Measurements from ENCODE around the gene TRAPPC10.

Gene TRAPPC10

DNA sequence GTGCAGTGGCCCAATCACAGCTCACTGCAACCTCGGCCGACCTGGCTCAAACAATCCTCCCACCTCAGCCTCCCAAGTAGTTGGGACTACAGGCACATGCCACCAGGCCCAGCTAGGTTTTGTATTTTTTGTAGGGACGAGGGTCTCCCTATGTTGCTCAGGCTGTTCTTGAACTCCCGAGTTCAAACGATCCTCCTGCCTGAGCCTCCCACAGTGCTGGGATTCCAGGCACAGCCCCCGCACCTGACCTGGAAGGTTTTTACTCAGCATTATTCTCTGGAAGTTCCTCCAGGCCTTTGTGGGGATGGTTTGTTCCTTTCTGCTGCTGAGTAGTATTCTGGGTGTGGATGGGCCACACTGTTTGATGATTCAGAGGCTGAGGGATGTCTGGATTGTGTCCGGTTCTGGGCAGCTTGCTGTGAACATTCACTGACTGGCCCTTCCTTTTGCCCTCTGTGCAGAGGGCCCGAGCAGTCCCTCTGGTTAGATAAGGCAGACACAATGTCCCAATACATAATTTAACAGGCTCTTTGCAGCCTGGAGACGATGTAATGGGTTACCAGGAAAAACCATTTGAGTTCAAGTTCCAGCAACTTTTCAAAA is 6.0 kb upstream of the TRAPPC10 start:
- no peak for DNase-seq

DNA sequence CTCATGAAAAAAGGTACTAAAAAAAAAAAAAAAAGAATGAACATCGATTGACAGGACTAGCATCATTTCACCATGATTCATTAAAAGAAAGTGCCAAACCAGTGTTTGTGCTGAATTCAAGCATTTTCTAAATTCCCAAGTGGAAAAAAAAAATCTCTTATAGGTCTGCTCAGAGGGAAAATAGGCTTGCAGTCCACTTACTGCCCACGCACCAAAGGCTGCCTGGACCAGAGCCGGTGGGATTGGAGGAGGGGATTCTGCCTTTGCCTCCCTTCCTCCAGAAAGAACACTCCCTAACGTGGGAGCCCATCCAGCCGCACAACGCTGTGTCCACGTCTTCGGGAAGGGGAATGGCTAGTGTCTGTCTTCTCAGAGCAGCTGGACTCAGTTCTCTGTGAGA is 5.5 kb upstream of the TRAPPC10 start:
- no peak for DNase-seq

DNA sequence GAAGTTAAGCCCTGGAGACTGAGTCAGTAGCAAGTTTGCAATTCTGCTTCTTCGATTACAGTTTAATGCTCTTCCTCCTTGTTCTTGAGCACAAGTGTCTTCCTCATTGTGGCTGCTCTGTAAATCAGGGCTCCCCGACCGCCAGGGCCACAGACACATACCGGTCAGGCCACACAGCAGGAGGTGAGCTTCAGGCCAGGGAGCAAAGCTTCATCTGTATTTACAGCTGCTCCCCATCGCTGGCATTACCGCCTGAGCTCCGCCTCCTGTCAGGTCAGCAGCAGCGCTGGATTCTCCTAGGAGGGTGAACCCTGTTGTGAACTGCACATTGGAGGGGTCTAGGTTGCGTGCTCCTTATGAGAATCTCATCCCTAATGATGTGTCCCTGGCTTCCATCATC is 1.7 kb upstream of the TRAPPC10 start:
- DNase-seq = no peak

DNA sequence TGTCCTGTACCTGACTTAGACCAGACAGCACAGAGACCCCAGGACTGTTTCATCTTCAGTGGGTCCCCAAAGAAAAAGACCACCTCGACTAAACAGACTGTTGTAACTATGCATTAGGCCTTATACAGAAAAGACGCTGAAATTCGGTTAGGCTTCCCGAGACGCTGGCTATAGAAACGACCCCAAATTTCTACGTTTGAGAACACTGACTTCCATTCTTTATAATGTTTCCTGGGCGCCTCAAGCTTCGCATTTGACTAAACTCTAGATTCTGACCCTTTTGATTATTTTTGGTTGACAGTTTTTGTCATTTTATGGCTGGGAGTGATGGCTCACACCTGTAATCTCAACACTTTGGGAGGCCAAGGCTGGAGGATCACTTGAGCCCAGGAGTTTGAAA is 986 bp upstream of the TRAPPC10 start:
- no peak for DNase-seq

DNA sequence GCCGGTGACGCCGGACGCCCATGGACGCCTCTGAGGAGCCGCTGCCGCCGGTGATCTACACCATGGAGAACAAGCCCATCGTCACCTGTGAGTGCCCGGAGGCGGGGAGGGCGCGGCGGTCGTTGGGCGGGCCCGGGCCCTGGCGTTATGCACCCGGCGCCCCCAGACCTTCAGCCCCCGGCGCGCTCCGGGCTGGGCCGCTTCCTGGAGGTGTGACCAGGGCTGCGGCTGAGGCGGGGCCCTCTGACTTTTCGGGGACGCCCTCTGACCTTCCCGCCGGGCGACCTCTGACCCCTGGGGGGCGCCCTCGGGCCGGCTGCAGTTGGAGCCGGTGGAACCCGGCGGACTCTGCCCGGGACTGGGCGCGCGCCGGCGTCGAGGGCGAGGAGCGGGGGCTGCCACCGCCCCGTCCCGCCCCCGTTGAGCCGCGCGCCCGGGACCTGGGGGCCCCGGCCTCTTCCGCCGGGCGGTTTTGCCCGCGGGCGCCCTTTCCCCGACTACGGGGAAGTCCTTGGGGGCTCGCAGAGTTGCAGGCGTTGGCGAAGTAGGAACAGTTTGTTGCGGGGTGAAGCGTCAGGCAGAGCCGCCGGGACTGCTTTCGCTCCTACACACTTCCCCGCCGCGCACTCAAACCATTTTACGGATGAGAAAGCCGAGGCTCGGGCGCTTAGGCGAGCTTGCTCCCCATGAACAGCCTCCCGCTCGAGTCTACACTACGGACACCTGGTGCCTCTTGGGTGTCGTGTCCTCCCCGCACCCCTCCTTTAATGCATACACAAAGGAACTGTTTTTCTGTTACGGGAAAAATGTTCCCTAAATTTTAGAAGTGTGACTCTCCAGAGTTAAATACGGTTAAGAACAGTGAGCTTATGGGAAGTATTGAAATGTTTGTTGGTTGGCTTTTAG is 618 bp downstream of the TRAPPC10 start:
- peak; percentile 42 to 76 (median 75) for DNase-seq

DNA sequence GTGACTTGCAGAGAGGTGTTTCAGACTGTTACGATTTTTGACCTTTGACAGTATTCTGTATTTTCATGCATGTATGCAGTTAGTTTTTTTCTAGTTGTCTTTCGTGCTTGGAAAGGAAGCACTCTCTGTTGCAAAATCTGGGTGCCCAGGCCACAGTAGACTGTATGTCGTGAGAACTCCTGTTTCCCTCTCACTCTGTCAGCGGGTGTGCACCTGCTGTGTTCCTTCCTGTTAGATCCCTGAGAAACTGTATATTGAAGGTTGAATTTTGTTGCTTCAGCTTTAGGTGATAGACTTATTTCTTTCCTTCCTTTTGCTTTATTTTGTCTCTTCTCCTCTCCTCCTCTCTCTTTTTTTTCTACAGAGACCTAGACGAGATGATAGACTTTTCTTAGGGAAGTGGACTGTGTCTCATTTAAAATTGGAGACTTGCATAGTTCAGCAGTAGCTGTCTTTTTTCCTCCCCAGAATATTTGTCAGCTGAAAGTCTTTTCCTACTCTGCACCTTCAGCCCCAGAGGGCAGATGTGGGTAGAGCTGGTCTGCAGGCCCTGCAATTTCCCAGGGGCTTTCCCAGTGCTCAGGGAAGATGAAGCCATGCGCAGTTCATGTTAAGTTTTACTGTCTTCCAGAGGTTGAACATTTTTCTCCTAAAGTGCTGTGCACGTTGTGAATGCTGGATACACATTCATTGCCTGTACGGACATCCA is 1.4 kb downstream of the TRAPPC10 start:
- DNase-seq = peak in 1 of 3 experiments; percentile 45

DNA sequence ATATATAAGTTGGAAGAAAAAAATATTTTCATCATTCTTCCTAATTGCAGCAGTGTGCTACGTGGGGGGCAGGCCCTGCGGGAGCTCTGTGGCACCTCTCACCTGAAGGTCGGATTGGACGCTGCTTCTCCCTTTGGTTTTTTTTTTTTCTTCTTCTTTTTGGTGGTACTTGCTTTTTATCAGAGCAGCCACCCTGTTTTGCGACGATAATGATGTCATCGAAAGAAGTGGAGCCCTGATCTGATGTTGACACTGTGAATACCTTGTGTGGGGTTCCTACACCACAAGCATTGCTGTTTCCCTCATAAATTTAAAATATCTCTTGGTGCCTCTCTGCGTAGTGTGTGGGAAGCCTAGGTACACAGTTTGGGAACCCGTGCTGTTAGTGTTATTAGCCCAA is 5.5 kb downstream of the TRAPPC10 start:
- DNase-seq = no peak

DNA sequence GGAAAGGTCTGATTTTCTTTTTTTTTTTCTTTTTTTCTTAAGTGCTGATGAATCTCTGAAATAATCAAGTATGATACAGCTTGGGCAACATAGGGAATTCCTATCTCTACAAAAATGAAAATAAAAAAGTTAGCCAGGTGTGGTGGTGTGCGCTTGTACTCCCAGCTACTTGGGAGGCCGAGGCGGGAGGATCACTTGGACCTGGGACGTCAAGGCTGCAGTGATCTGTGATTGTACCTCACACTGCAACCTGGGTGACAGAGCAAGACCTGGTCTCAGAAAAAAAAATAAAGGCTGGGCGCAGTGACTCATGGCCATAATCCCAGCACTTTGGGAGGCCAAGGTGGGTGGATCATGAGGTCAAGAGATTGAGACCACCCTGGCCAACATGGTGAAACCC is 6.0 kb downstream of the TRAPPC10 start:
- no peak for DNase-seq

DNA sequence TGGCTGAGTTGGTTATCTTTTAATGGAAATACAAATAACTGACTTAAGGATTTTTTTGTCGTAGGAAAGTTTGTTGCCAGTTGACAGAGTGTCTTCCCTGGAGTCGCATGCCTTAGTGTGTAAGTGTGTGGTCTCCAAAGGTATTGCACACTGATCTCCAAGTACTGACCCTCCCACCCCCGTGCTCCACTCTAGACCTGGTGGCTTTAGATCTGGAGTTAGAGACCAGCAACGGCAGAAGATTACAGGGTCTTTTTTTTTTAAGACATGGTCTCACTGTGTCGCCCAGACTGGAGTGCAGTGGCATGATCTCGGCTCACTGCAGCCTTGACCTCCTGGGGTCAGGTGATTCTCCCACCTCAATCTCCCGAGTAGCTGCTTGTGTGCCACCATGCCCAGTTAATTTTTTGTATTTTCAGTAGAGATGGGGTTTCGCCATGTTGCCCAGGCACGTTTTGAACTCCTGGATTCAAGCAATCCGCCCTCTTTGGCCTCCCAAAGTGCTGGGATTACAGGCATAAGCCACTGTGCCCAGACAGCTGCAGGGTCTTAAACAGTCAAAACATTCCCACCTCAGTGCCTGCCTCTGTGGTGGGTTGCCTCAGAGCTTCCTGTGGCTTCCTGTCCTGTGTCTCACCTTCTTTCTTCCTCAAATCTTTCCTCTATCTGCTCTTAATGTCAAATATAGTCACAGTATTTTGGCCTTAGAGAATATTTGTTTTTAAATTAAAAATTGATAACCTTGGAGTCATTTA is 6.9 kb downstream of the TRAPPC10 start:
- no peak for DNase-seq

DNA sequence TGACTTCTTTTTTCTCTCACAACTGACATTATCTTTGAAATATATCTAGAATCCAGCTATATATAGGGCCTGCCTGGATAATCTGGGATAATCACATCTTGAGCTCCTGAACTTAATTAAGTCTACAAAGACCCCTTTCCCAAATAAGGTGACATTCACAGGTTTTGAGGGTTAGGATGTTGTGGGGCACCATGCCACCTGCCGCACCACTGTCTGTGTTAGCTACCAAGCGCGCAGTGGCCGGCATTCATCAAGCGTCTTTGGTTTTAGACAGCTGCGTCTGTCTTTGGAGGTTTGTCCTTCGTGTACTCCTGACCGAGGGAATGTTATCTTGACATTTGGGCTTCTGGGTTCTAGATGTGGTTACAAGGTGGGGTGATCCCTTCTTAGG is 7.5 kb downstream of the TRAPPC10 start:
- no peak for DNase-seq

DNA sequence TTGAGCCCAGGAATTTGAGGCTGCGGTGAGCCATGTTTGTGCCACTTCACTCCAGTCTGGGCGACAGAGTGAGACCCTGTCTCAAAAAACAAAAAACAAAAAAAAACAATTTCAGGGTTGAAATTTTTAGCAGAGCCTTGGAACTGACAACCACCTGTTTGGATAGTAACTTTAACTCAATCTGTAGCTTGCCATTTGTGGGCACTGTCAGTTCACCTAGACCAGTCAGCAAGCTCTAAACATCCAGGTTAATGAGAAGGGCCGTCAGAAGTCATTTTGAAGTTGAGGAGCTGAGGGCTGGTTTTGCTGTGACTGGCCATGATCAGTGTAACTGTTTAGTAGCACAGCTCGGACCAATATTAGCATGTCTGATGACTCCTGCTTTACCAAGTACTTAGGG is 8.4 kb downstream of the TRAPPC10 start:
- DNase-seq = peak in 1 of 3 experiments; percentile 23

DNA sequence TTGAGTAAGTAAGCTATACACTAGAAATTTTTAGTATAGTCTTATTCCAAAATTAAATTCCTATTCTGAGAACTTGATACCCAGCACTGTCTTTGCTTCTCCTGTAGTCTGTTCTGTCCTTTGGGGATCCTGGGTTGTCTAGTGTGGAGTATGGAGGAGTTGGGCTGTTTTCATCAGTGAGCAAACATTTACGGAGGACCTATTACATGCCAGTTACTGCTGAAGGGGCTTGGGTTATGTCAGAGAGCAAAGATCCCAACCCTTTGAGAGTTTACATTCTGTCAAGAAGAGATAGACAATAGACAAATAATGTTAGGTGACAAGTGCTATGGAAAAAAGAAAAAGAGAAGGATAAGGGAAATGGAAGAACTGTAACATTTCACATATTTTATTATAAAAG is 9.0 kb downstream of the TRAPPC10 start:
- DNase-seq = peak in 1 of 3 experiments; percentile 23

DNA sequence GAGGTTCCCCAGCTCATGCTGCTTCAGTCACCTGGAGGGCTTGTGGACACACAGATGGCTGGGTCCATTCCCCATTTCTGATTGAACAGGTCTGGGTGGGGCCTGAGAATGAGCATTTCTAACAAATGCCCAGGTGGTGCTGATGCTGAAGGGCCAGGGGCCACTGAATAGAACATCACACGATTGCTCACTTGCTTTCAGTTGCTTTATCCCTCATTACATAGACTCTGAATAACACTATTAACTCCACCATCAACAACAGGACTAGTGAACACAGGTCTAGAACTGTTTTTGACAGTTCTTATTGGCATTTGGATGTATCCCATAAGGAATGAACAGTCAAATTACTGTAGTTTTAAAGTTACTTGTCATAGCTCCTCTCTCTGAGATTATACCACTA is 12.1 kb downstream of the TRAPPC10 start:
- no peak for DNase-seq

DNA sequence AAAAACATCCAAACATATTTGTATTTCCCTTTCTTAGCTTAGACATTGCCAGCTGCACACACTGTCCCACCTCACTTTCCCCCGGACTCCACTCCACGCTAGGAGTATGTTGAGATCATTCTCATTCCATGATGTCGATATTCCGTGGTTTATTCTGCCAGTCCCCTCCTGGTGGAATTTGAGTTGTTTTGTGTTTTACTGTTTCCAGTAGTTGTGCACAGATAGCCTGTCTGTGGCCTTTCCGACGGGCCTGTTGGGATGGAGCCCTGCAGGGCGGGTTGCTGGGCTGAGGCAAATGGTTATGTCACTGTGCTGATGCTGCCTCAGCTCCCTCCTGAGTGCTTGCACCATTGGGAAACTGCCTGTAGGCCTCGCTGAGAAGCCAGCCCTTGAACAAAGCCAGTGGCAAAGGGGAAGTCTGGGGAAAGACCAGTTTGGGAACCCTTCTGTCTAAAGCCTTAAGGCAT is 12.8 kb downstream of the TRAPPC10 start:
- no peak for DNase-seq

DNA sequence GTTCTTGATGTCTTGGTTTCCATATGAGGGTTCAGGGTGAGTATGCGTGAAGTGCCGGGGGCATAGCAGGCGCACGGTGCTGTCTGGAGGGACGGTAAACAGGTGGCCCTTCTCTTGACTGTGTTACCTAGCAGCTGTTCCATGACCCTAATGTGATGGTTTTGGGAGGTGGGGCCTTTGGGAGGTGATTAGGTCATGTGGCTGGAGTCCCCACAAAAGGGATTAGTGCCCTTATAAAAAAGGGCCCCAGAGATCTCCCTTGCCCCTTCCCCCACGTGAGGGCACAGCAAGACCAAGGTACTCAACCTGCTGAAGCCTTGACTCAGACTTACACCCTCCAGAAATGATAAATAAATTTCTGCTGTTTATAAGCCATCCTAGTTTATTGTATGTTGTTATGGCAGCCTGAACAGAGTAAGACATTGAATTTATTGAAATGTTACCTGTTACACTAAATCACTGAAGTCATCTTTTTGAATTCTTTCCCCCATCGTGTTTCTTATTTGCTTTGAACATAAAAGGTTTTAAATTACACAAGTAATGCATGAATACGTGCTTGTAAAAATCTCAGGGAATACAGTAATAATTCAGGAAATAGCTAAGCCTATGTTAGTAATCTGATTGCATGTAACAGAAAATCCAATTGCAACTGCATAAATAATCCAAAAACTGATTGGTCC is 15.6 kb downstream of the TRAPPC10 start:
- DNase-seq = no peak

DNA sequence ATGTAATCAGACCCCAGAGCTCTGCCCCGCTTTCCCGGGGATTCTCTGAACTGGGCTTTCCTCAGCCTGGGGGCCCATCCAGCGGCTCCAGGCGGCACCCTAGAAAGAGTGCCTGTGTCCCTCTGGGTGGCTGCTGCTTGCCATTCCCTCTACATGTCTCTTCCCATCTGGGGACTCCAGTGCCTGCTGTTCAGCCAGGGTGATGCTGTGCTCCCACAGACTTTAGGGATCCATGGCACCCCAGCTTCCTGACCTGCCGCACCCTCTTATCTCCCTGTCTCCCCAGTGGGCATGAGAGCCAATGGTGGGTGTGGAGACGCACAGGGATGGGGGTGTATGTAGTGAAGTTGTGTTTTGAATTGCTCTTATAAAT is 16.2 kb downstream of the TRAPPC10 start:
- no peak for DNase-seq

DNA sequence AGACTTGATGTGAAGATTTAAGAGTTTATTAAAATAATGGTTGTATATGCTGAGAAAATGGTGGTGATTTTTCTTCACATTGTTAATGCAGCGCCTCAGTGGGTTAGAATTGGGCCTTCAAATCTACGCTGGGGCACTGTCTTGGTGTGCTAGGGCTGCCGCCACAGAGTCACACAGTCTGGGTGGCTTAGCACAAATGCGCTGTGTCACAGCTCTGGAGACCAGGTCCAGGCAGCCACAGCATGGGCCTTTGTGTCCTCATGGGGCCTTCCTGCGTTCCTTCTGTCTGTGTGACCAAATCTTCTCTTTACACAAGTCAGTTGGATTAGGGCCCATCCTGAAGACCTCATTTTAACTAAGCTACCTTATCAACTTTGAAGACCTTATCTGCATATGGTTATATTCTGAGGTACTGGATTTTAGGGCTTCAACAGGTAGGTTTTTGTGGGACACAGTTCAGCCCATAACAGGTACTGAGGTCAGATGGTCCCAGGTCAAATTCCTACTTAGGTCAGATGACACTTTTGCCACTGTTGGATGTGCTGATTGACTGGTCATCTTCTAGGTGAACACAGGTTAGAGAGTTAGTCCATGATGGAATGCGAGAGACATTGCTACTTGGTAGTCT is 17.5 kb downstream of the TRAPPC10 start:
- DNase-seq = no peak

DNA sequence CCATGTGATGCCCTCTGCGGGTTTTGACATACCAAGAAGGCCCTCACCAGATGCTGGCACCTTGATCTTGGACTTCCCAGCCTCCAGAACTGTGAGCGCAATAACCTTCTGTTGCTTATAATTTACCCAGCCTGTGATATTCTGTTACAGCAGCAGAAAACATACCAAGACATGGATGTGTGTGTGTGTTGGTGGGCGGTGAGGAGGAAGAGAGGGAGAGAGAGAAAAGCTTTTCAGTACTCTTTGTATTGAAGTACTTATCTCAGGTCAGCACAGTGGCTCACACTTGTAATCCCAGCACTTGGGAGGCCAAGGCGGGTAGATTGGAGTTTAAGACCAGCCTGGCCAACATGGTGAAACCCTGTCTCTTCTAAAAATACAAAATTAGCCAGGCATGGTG is 23.1 kb downstream of the TRAPPC10 start:
- DNase-seq = no peak

DNA sequence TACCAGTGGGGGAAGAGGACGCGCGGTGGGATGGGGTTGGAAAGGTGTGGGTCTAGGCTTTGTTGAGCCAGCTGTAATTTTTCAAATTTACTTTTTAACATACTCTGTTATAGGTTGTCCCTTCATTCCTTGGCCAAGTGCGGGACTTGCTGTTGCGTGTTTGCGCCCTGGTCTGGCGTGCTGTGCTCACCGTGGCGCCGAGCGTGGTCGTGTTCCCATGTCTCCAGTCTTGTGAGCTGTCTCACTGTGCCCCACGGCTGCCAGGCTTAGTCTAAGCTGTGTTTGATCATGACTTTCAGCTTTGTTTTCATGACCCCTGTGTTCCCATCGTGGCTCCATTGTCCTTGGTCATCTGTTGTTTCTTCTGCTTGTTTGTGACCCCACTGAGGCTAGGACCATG is 26.0 kb downstream of the TRAPPC10 start:
- DNase-seq = no peak

DNA sequence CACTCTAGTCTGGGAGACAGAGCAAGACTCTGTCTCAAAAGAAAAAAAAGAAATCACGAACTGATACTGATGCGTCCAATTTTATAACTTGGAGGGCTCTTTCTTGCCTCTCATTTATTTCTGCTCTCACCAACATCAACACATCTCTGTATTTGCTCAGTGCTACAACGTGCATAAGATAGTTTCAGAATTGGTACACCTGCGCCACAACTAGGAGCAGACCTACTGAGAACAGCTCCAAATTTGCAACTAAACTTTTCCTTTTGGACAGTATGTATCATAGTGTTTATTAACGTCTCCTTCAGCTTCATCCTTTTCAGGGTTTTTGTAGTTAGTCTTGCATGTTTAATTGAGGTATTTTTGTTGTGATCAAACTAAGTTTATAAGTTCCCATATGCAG is 27.7 kb downstream of the TRAPPC10 start:
- no peak for DNase-seq

DNA sequence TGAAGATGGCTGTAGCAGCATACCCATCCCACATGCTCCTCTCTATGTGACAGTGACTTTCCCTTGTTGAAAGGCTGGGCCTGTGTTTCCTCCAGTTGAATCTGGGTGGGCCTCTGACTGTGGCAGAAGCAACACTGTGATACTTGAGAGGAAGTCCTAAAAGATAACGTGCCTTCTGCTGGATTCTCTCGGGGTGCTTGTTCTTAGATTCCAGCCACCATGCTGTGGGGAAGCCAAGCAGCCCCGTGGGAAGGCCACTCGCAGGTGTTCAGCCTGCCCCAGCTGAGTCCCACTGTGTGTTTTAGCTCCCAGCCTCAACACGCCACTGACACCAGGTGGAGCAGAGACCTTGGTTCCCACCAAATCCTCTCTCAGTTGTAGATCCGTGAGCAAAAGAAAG is 31.5 kb downstream of the TRAPPC10 start:
- no peak for DNase-seq

DNA sequence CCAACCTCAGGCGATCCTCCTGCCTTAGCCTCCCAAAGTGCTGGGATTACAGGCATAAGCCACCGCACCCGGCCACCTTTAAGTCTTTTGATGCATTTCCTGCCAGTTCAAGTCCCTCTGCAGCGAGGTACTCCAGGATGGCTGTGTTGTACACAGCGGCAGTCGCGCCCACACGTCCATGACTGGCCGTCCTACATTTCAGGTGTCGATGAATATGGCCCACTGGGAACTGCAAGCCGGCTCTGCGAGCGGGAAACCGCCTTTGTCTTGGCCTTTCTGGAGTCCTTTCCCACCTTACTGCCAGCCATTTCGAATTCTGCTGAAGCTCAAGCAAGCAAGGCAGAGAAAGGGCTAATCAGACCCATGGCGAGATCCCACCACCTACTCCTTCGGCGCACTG is 34.6 kb downstream of the TRAPPC10 start:
- DNase-seq = no peak
